Adrenal gland (tissue), 12 donors: ENCODE results near the gene NEU2. TPM values are rescaled to one million over a fixed set of nuclear protein-coding genes. Genes with fewer than 3 reads are reported as not detected.

Experiments
- DNase-seq, 7 donors: peaks; one replicate each; pipeline ENCODE4 v3.0.0-alpha.2; 2019 to 2020
- H3K27ac ChIP-seq, 5 donors: fragments of 200-600 bp; sonication (generic) in 4 of 5; 1 replicate in 3 of 5; 2 replicates in 2 of 5; pipeline versions ENCODE4 v1.5.1 to v1.8.0; 2016 to 2020; ENCODE audit warnings: mild to moderate bottlenecking in 1 of 5
- H3K27me3 ChIP-seq: fragments of 200-600 bp; 2 replicates; pipeline ENCODE4 v1.8.0; 2021
- H3K36me3 ChIP-seq, 2 donors: fragments of 200-600 bp; replicated peaks in 1 of 2; 1 replicate in 1 of 2; 2 replicates in 1 of 2; pipeline versions ENCODE4 v1.5.1 to v1.8.0; 2018 to 2022
- H3K4me1 ChIP-seq, 2 donors: fragments of 200-600 bp; replicated peaks in 1 of 2; 1 replicate in 1 of 2; 2 replicates in 1 of 2; pipeline versions ENCODE4 v1.5.1 to v1.8.0; 2018 to 2021
- H3K4me3 ChIP-seq, 4 donors: fragments of 200-600 bp; sonication (generic) in 3 of 4; one replicate each; pipeline ENCODE4 v1.5.1; 2016 to 2018
- H3K9me3 ChIP-seq, 3 donors: fragments of 200-600 bp; sonication (generic) in 1 of 3; replicated peaks in 1 of 3; 1 replicate in 2 of 3; 2 replicates in 1 of 3; pipeline versions ENCODE4 v1.5.1 to v1.8.0; 2016 to 2021
- POLR2A ChIP-seq, 2 donors: fragments of 450-650 bp; IDR thresholded peaks; one replicate each; pipeline ENCODE4 v1.6.1; 2017; ENCODE audit warnings: antibody characterized with exemption in 2 of 2, mild to moderate bottlenecking in 2 of 2, moderate library complexity in 1 of 2
- WGBS, 4 donors: extraction: QIAGEN DNeasy Blood & Tissue Kit in 2 of 4; methylation state at CpG; one replicate each; pipeline versions ENCODE4 v1.1.5 to v1.1.7; 2013 to 2017; 5-methylcytosine and 5-hydroxymethylcytosine counted together
- intact Hi-C, 2 donors: fragments of 100-400 bp; cut with DNase I; formaldehyde crosslinking; loops; one replicate each; pipeline versions ENCODE4 v1.14.1 to v1.15.0; 2022 to 2023
- polyA plus RNA-seq, 3 donors: library from polyadenylated mRNA; stranded (reverse); fragments of 200-250 nt in 2 of 3; fragments of 350-450 nt in 1 of 3; fragmentation: Illumina TruSeq in 1 of 3; extraction: RNeasy Lipid Tissue Mini Kit (QIAGEN cat#74804) in 1 of 3; gene quantifications; one replicate each; pipeline ENCODE4 v1.2.3, GENCODE V29; 2013 to 2014
- total RNA-seq, 9 donors: library from RNA; depleted of rRNA in 4 of 9; stranded (reverse); fragments of >200 nt in 4 of 9; fragments of 120-200 nt in 1 of 9; fragmentation: NEBNext Ultra II Directional in 1 of 9; extraction: Animal tissue kit (Norgen Biotek cat#: 25700) in 1 of 9; gene quantifications; one replicate each; pipeline versions ENCODE4 v1.1.0 to v1.2.4, GENCODE V29; 2013 to 2023
- TF ChIP-seq, protein P1 (sequence below), 6 experiments: fragments of 450-650 bp in 4 of 6; fragments of 200-600 bp in 2 of 6; sonication (generic) in 1 of 6; IDR thresholded peaks; 1 replicate in 5 of 6; 2 replicates in 1 of 6; pipeline versions ENCODE4 v1.5.1 to v1.8.0; 2016 to 2021; ENCODE audit warnings: antibody characterized with exemption in 6 of 6, mild to moderate bottlenecking in 2 of 6, moderate library complexity in 1 of 6
- donor health status: healthy with polysubstance abuse.
- donor health status: Bipolar disorder and iron deficiency.
- donor health status: DM: yes; HTN: yes; CAD: no.
- donor health status: DM: no; HTN: no; CAD: no.
- donor health status: DM: no; HTN: no; CAD: no.
- donor health status: DM: yes; HTN: yes; CAD: no.

NEU2 gene
- total and polyA plus RNA-seq, 12 donors: not detected

DNA sequence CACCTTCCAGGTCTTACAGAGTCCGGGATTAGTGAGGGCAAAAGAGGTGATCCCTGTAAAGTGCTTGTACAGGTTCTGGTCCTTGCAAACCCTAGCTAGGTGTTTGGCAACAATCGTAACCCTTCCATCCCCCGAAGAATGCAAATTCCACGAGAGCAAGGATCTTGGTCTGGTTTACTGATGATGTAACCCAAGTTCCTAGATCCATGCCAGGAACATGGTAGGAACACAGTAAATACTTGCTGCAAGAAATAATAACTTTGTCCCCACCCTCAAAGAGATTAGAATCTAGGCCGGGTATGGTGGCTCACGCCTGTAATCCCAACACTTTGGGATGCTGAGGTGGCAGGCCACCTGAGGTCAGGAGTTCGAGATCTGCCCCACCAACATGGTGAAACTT, 6.8 kb upstream of the NEU2 start:
- intact Hi-C loops: loop anchor here (5.0 to 10.0 kb wide), 2 partner anchors 43 to 171 kb away; no protein-coding TSS in a partner anchor
- H3K9me3 ChIP-seq: no peaks in the 10 kb centered on the region
- no peaks in the 10 kb centered on the region for H3K36me3 ChIP-seq
- TF ChIP-seq POLR2A (IDR thresholded peaks at IDR 0.05): no peak
- TF ChIP-seq, protein P1, sequence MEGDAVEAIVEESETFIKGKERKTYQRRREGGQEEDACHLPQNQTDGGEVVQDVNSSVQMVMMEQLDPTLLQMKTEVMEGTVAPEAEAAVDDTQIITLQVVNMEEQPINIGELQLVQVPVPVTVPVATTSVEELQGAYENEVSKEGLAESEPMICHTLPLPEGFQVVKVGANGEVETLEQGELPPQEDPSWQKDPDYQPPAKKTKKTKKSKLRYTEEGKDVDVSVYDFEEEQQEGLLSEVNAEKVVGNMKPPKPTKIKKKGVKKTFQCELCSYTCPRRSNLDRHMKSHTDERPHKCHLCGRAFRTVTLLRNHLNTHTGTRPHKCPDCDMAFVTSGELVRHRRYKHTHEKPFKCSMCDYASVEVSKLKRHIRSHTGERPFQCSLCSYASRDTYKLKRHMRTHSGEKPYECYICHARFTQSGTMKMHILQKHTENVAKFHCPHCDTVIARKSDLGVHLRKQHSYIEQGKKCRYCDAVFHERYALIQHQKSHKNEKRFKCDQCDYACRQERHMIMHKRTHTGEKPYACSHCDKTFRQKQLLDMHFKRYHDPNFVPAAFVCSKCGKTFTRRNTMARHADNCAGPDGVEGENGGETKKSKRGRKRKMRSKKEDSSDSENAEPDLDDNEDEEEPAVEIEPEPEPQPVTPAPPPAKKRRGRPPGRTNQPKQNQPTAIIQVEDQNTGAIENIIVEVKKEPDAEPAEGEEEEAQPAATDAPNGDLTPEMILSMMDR (IDR thresholded peaks at IDR 0.05): no peak
- DNase-seq: no peak
- 88 to 92% (median 89%) methylated on average over 7 of the region's 7 CpGs for WGBS, 4 donors
- no peak overlapping the region for H3K27ac ChIP-seq
- no peaks in the 10 kb centered on the region for H3K27me3 ChIP-seq
- no peak overlapping the region for H3K4me3 ChIP-seq
- no peaks in the 10 kb centered on the region for H3K4me1 ChIP-seq

DNA sequence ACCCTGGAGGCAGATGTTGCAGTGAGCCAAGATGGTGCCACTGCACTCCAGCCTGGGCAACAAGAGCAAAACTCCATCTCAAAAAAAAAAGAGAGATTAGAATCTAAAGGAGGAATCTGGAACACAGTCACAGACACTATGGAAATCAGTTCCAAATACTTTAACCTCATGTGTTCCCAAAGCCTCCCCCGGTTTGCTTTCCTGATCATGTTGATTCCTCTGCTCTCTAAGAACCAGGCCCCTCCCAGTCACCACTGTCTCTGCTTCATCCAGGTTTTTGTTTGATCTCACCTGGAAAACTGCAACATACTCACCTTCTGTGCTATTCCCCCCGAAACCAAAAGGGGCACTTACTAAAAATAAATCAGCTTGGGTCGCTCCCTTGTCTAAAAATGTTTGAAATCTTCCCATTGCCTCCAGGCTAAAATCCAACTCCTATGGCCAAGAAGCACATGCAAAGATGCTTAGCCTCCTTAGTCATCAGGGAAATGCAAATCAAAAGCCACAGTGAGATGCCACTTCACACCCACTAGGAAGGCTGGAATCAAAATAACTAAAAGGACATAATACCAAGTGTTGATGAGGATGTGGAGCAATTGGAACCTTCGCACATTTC, 6.2 kb upstream of the NEU2 start:
- H3K27ac ChIP-seq: no peak overlapping the region
- 88 to 95% (median 91%) methylated on average over 4 of the region's 4 CpGs for WGBS, 4 donors
- no peaks in the 10 kb centered on the region for H3K27me3 ChIP-seq
- no peaks in the 10 kb centered on the region for H3K9me3 ChIP-seq
- H3K4me1 ChIP-seq: no peaks in the 10 kb centered on the region
- no peak for TF ChIP-seq POLR2A (IDR thresholded peaks at IDR 0.05)
- TF ChIP-seq, protein P1 (IDR thresholded peaks at IDR 0.05): no peak
- intact Hi-C loops: loop anchor here (5.0 to 10.0 kb wide), 2 partner anchors 44 to 172 kb away; no protein-coding TSS in a partner anchor
- no peak for DNase-seq
- no peak overlapping the region for H3K4me3 ChIP-seq
- H3K36me3 ChIP-seq: no peaks in the 10 kb centered on the region

DNA sequence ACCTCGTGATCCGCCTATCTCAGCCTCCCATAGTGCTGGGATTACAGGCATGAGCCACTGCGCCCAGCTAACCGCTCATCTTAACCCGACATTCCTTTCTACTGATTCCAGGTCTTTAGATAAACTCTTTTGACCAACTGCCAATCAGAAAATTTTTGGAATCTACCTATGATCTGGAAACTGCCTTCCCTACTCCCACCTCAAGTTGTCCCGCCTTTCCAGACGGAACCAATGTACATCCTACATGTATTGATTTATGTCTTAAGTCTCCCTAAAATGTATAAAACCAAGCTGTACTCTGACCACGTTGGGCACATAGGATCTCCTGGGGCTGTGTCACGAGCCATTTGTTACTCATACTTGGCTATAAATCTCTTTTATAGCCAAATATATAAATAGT, 3.2 kb upstream of the NEU2 start:
- intact Hi-C loops: loop anchor here (5.0 to 10.0 kb wide), 2 partner anchors 47 to 175 kb away; no protein-coding TSS in a partner anchor

More for the DNA sequence above, 3.2 kb upstream of the NEU2 start:
- Histone ChIP-seq H3K27me3 (no peaks in the 10 kb centered on the region), H3K36me3 (no peaks in the 10 kb centered on the region), H3K4me3 (no peak overlapping the region), H3K4me1 (no peaks in the 10 kb centered on the region), H3K9me3 (no peaks in the 10 kb centered on the region), H3K27ac (no peak overlapping the region)
- no peak for TF ChIP-seq POLR2A (IDR thresholded peaks at IDR 0.05)
- TF ChIP-seq, protein P1 (IDR thresholded peaks at IDR 0.05): no peak
- no peak for DNase-seq
- WGBS, 4 donors: 87 to 92% (median 90%) methylated on average over 8 to 9 of the region's 9 CpGs
